Uterus (tissue), 4 donors: ENCODE results near the gene TM9SF3. TPM values are rescaled to one million over a fixed set of nuclear protein-coding genes. Genes with fewer than 3 reads are reported as not detected.

Experiments
- DNase-seq, 2 donors: peaks; one replicate each; pipeline ENCODE4 v3.0.0-alpha.2; 2019 to 2020
- H3K27ac ChIP-seq, 2 donors: fragments of 200-600 bp; sonication (generic); 1 replicate in 1 of 2; 2 replicates in 1 of 2; pipeline ENCODE4 v1.5.1; 2016 to 2018
- H3K27me3 ChIP-seq, 2 donors: fragments of 200-600 bp; sonication (generic); one replicate each; pipeline ENCODE4 v1.5.1; 2018 to 2019; ENCODE audit warnings: control low read depth in 1 of 2
- H3K36me3 ChIP-seq, 2 donors: fragments of 200-600 bp; sonication (generic); one replicate each; pipeline ENCODE4 v1.5.1; 2019; ENCODE audit warnings: control low read depth in 1 of 2
- H3K4me1 ChIP-seq, 2 donors: fragments of 200-600 bp; sonication (generic); one replicate each; pipeline ENCODE4 v1.5.1; 2018 to 2019; ENCODE audit warnings: control low read depth in 1 of 2
- H3K4me3 ChIP-seq, 2 donors: fragments of 200-600 bp; sonication (generic); 1 replicate in 1 of 2; 2 replicates in 1 of 2; pipeline ENCODE4 v1.5.1; 2018 to 2019; ENCODE audit warnings: mild to moderate bottlenecking in 1 of 2
- H3K9me3 ChIP-seq, 2 donors: fragments of 200-600 bp; sonication (generic); one replicate each; pipeline ENCODE4 v1.5.1; 2019; ENCODE audit warnings: control low read depth in 1 of 2
- CTCF ChIP-seq, 4 experiments: fragments of 200-600 bp in 2 of 4; fragments of 450-650 bp in 2 of 4; sonication (generic) in 2 of 4; IDR thresholded peaks; one replicate each; pipeline ENCODE4 v1.5.1; 2016 to 2019; ENCODE audit warnings: antibody characterized with exemption in 4 of 4, mild to moderate bottlenecking in 2 of 4, moderate library complexity in 1 of 4
- POLR2A ChIP-seq, 2 donors: fragments of 450-650 bp; IDR thresholded peaks; one replicate each; pipeline ENCODE4 v1.6.1; 2016; ENCODE audit warnings: antibody characterized with exemption in 2 of 2, mild to moderate bottlenecking in 1 of 2, moderate library complexity in 1 of 2
- intact Hi-C: fragments of 100-400 bp; cut with DNase I; formaldehyde crosslinking; loops from one replicate; pipeline ENCODE4 v1.15.1; 2023; ENCODE audit warnings: low total_unique reads
- total RNA-seq, 4 donors: library from RNA; depleted of rRNA in 3 of 4; stranded (reverse); fragments of >200 nt in 3 of 4; gene quantifications; one replicate each; pipeline versions ENCODE4 v1.1.0 to v1.2.4, GENCODE V29; 2014 to 2023
- donor health status: DM: yes; HTN: yes; CAD: no.

The TM9SF3 gene
- total RNA-seq, 4 donors from 2014 or later, result 86.8 to 210 (median 113) TPM

- no peak for DNase-seq
- intact Hi-C loops, result no loop called here
- no peaks in the 10 kb centered on the region for H3K4me1 ChIP-seq
- no peak for TF ChIP-seq POLR2A (IDR thresholded peaks at IDR 0.05)
- TF ChIP-seq CTCF (IDR thresholded peaks at IDR 0.05), result no peak
- H3K27me3 ChIP-seq, result no peaks in the 10 kb centered on the region
- H3K4me3 ChIP-seq, result no peak overlapping the region
- no peak overlapping the region for H3K27ac ChIP-seq
- H3K9me3 ChIP-seq, result no peaks in the 10 kb centered on the region
- no peaks in the 10 kb centered on the region for H3K36me3 ChIP-seq
Measured at GRCh38 chr10:96538683-96539082, 48.1 kb downstream of the TM9SF3 start.

GRCh38 chr10:96536129-96536528 is 50.7 kb downstream of the TM9SF3 start:
- Histone ChIP-seq H3K4me3 (no peak overlapping the region), H3K9me3 (no peaks in the 10 kb centered on the region), H3K27me3 (no peaks in the 10 kb centered on the region), H3K36me3 (no peaks in the 10 kb centered on the region), H3K27ac (no peak overlapping the region), H3K4me1 (no peaks in the 10 kb centered on the region)
- DNase-seq, result no peak
- intact Hi-C loops, result no loop called here
- TF ChIP-seq POLR2A (IDR thresholded peaks at IDR 0.05) (no peak), CTCF (IDR thresholded peaks at IDR 0.05) (no peak)

GRCh38 chr10:96532523-96532922 is 54.3 kb downstream of the TM9SF3 start:
- no peaks in the 10 kb centered on the region for H3K27me3 ChIP-seq
- no peak overlapping the region for H3K27ac ChIP-seq
- intact Hi-C loops, result no loop called here
- no peaks in the 10 kb centered on the region for H3K9me3 ChIP-seq
- no peak overlapping the region for H3K4me3 ChIP-seq
- DNase-seq, result no peak
- H3K4me1 ChIP-seq, result no peaks in the 10 kb centered on the region
- H3K36me3 ChIP-seq, result no peaks in the 10 kb centered on the region
- TF ChIP-seq POLR2A (IDR thresholded peaks at IDR 0.05) (no peak), CTCF (IDR thresholded peaks at IDR 0.05) (no peak)

GRCh38 chr10:96529634-96530279 is 57.1 kb downstream of the TM9SF3 start:
- Histone ChIP-seq H3K27me3 (no peaks in the 10 kb centered on the region), H3K4me1 (no peaks in the 10 kb centered on the region), H3K4me3 (no peak overlapping the region), H3K9me3 (no peaks in the 10 kb centered on the region), H3K36me3 (no peaks in the 10 kb centered on the region), H3K27ac (no peak overlapping the region)
- intact Hi-C loops, result no loop called here
- DNase-seq, result no peak
- TF ChIP-seq CTCF (IDR thresholded peaks at IDR 0.05) (no peak), POLR2A (IDR thresholded peaks at IDR 0.05) (no peak)

GRCh38 chr10:96524741-96525140 is 62.1 kb downstream of the TM9SF3 start:
- Histone ChIP-seq H3K4me1 (no peaks in the 10 kb centered on the region), H3K9me3 (no peaks in the 10 kb centered on the region), H3K27ac (no peak overlapping the region), H3K4me3 (no peak overlapping the region), H3K36me3 (no peaks in the 10 kb centered on the region), H3K27me3 (no peaks in the 10 kb centered on the region)
- DNase-seq, result no peak
- intact Hi-C loops, result no loop called here
- TF ChIP-seq CTCF (IDR thresholded peaks at IDR 0.05) (no peak), POLR2A (IDR thresholded peaks at IDR 0.05) (no peak)
